Cardiac fibroblast (primary cell): ENCODE results near the gene RNGTT.

ENCODE experiments used
- DNase-seq, 2 donors: peaks; one replicate each; pipeline versions ENCODE4 v3.0.0 to v3.0.0-alpha.2; 2010; ENCODE audit warnings: low read depth in 2 of 2
- H3K4me3 ChIP-seq, 2 donors: replicated peaks in 1 of 2; 1 replicate in 1 of 2; 2 replicates in 1 of 2; pipeline ENCODE4 v1.5.1; 2011; ENCODE audit warnings: low read depth in 2 of 2, low read length in 2 of 2, mild to moderate bottlenecking in 2 of 2, moderate library complexity in 1 of 2
- CTCF ChIP-seq: IDR thresholded peaks from one replicate; pipeline ENCODE4 v1.5.1; 2011; ENCODE audit warnings: low read depth, mild to moderate bottlenecking, low read length, inconsistent platforms

Gene RNGTT

DNA sequence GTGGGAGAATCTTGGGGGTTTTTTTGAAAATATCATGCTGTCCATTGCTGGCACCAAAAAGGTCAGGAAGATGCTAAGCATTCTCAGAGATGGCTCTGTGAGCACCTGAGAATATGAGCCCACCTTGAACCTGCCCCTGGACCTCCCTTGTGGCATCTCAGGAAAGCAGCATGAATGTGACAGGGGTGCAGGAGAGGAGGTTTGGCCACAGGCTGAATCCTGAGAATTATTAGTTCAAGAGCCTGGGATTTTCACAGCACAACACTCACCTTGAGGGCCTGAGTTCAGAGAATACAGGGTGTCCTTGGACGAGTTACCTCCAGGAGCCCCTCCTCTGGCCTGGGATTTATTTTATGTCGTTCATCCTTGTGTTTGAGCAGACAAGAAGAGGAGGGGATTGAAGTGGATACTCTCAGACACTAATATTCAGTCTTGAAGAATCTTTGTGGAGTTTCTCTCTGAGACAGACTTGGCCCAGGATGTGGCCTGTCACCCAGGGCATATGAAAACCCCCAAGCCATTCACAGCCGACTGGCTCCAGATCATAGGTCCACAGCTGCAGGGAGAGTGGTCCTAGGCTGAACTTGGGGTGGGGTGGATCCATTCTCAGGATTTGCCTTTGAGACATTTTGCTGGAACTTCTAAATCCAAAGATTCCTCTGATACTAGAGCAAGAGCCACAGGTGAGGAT, 390.8 kb downstream of the RNGTT start:
- TF ChIP-seq CTCF = no peak
- DNase-seq = no peak
- no peak overlapping the region for H3K4me3 ChIP-seq

DNA sequence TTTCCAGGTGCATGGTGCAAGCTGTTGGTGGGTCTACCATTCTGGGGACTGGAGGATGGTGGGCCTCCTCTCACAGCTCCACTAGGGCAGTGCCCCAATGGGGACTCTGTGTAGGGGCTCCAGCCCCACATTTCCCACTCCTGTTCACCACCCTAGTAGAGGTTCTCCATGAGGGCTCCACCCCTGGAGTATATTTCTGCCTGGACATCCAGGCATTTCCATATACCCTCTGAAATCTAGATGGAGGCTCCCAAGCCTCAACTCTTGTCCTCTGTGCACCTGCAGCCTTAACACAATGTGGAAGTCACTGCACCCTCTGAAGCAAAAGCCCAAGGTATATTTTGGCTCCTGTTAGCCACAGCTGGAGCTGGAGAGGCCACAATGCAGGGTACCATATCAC, 393.5 kb downstream of the RNGTT start:
- H3K4me3 ChIP-seq = no peak overlapping the region
- no peak for DNase-seq
- TF ChIP-seq CTCF = no peak

DNA sequence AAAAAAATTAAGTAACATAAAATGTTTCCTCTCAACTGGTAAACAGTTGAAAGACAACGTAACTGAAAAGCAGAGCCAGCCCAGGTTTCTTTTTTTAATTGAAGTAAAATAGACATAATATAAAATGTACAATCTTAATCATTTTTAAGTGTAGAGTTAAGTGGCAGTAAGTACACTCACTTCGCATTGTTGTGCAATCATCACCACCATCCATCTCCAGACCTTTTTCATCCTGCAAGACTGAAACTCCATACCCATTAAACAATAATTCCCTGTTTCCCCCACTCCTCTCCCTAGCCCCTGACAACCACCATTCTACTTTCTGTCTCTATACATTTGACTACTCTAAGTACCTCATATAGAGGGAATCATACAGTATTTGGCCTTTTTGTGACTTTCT, 395.7 kb downstream of the RNGTT start:
- TF ChIP-seq CTCF = no peak
- DNase-seq = no peak
- no peak overlapping the region for H3K4me3 ChIP-seq

- DNase-seq = no peak
- TF ChIP-seq CTCF = no peak
- no peak overlapping the region for H3K4me3 ChIP-seq
These were observed 396.5 kb downstream of the RNGTT start for GRCh38 chr6:88566746-88567534.

- DNase-seq = no peak
- H3K4me3 ChIP-seq = no peak overlapping the region
- no peak for TF ChIP-seq CTCF
These were observed 397.6 kb downstream of the RNGTT start for GRCh38 chr6:88565836-88566235.

GRCh38 chr6:88565409-88565811, 398.0 kb downstream of the RNGTT start:
- TF ChIP-seq CTCF = no peak

More at GRCh38 chr6:88565409-88565811, 398.0 kb downstream of the RNGTT start:
- no peak for DNase-seq
- H3K4me3 ChIP-seq = no peak overlapping the region
